ENCODE data around the gene PAK1.

- TF ChIP-seq CTCF (IDR thresholded peaks at IDR 0.05) (no peak), POLR2AphosphoS5 (IDR thresholded peaks at IDR 0.05) (no peak), POLR2A (IDR thresholded peaks at IDR 0.05; ENCODE audit: low read depth) (no peak), EP300 (IDR thresholded peaks at IDR 0.05) (no peak)
Measured at GRCh38 chr11:77310721-77311120, 163.2 kb downstream of the PAK1 start.

All from esophagus muscularis mucosa (tissue), 4 donors.